HepG2 (cell line): ENCODE results near the gene OTUB2. TPM values are rescaled to one million over a fixed set of nuclear protein-coding genes. Genes with fewer than 3 reads are reported as not detected.
A peak's percentile ranks its signal among the peaks of the same experiment; 100 is the strongest.

Experiments
- ATAC-seq: fragments of 200-7000 bp; cut with Tn5 transposase; 3 replicates; pipeline ENCODE4 v1.9.1; 2020; ENCODE audit warnings: mild to moderate bottlenecking, moderate library complexity
- BruUV-seq: library from RNA; stranded (reverse); fragments of 400-500 nt; replicated peaks from 2 replicates; lab custom pipeline; 2021; lab: Mats Ljungman, UMichigan
- CTCF ChIA-PET: fragments of 300-600 bp; formaldehyde crosslinking; extraction: SDS; loops from one replicate; lab custom pipeline; 2021; ENCODE audit warnings: low total read pairs, inconsistent platforms, low intra/inter-chr PET ratio; lab: Yijun Ruan, JAX
- POLR2A ChIA-PET: fragments of 350-600 bp; sonication (Branson Sonifier 250); formaldehyde crosslinking; loops from one replicate; lab custom pipeline; 2020; ENCODE audit warnings: antibody characterized with exemption, inconsistent platforms; lab: Yijun Ruan, JAX
- DNase-seq: peaks from one replicate; pipeline ENCODE4 v3.0.0-alpha.2; 2015; ENCODE audit warnings: low spot score
- FAIRE-seq: peaks from 3 replicates; lab custom pipeline; 2011; peaks lifted over from hg19 to GRCh38; lab: Jason Lieb, UNC
- H2AFZ ChIP-seq: one replicate; pipeline ENCODE4 v1.6.1; 2011; ENCODE audit warnings: low read length, inconsistent platforms
- H3K27ac ChIP-seq: fragments of 300-600 bp; 3 replicates; pipeline ENCODE4 v1.8.0; 2011; ENCODE audit warnings: mixed run types, mild to moderate bottlenecking, mixed read lengths, low read length, inconsistent platforms; ENCODE audit not compliant: insufficient read depth; ENCODE audit errors: extremely low read length
- H3K27me3 ChIP-seq, 2 experiments: fragments of 200-600 bp in 1 of 2; 2 replicates in 1 of 2; 3 replicates in 1 of 2; pipeline versions ENCODE4 v1.6.0 to v1.8.0; 2011; ENCODE audit warnings: low read length in 2 of 2, mild to moderate bottlenecking in 2 of 2, moderate library complexity in 2 of 2, inconsistent platforms in 1 of 2; ENCODE audit not compliant: insufficient read depth in 2 of 2, control insufficient read depth in 1 of 2
- H3K36me3 ChIP-seq, 2 experiments: fragments of 200-600 bp in 1 of 2; replicated peaks in 1 of 2; 2 replicates in 1 of 2; 3 replicates in 1 of 2; pipeline versions ENCODE4 v1.5.1 to v1.8.0; 2011; ENCODE audit warnings: low read length in 2 of 2, inconsistent platforms in 1 of 2; ENCODE audit not compliant: insufficient read depth in 2 of 2, control insufficient read depth in 1 of 2
- H3K4me1 ChIP-seq: 2 replicates; pipeline ENCODE4 v1.5.1; 2012; ENCODE audit warnings: low read length, inconsistent platforms; ENCODE audit not compliant: insufficient read depth
- H3K4me2 ChIP-seq: 2 replicates; pipeline ENCODE4 v1.6.0; 2011; ENCODE audit warnings: low read depth, low read length, inconsistent platforms
- H3K4me3 ChIP-seq, 3 experiments: fragments of 200-600 bp in 1 of 3; sonication (generic), shearing (Covaris generic) in 1 of 3; replicated peaks in 1 of 3; 2 replicates each; pipeline ENCODE4 v1.5.1; 2011 to 2016; ENCODE audit warnings: low read length in 3 of 3, inconsistent platforms in 2 of 3, low read depth in 2 of 3, mild to moderate bottlenecking in 2 of 3, control low read depth in 1 of 3, mixed read lengths in 1 of 3; ENCODE audit not compliant: insufficient read depth in 1 of 3
- H3K79me2 ChIP-seq: one replicate; pipeline ENCODE4 v1.6.1; 2011; ENCODE audit warnings: low read length, inconsistent platforms; ENCODE audit not compliant: insufficient read depth
- H3K9ac ChIP-seq: 2 replicates; pipeline ENCODE4 v1.6.0; 2011; ENCODE audit warnings: mild to moderate bottlenecking, low read depth, low read length, inconsistent platforms; ENCODE audit not compliant: insufficient read depth
- H3K9me3 ChIP-seq: 2 replicates; pipeline ENCODE4 v1.5.1; 2012; ENCODE audit warnings: mild to moderate bottlenecking, low read length
- H4K20me1 ChIP-seq: 2 replicates; pipeline ENCODE4 v1.6.0; 2011; ENCODE audit warnings: inconsistent platforms, mild to moderate bottlenecking, low read length, moderate library complexity; ENCODE audit not compliant: insufficient read depth
- AKAP8 ChIP-seq: sonication (generic); formaldehyde crosslinking; IDR thresholded peaks from 2 replicates; pipeline ENCODE4 v1.5.1; 2020; ENCODE audit warnings: mild to moderate bottlenecking, missing genetic modification reagents
- IKZF1 ChIP-seq: fragments of 450-650 bp; IDR thresholded peaks from 2 replicates; pipeline ENCODE4 v1.7.1; 2016
- KDM5B ChIP-seq: sonication (generic); formaldehyde crosslinking; IDR thresholded peaks from 2 replicates; pipeline ENCODE4 v1.4.0; 2020; ENCODE audit warnings: missing genetic modification reagents, mild to moderate bottlenecking, borderline replicate concordance
- NCOA2 ChIP-seq: sonication (generic); formaldehyde crosslinking; IDR thresholded peaks from 2 replicates; pipeline ENCODE4 v1.8.0; 2022; ENCODE audit warnings: inconsistent platforms
- POLR2G ChIP-seq: fragments of 200-400 bp; formaldehyde crosslinking; IDR thresholded peaks from 2 replicates; pipeline ENCODE4 v1.6.1; 2018; ENCODE audit warnings: mild to moderate bottlenecking, low read depth, low read length, moderate library complexity
- SOX6 ChIP-seq, 2 experiments: fragments of 450-650 bp in 1 of 2; sonication (generic) in 1 of 2; formaldehyde crosslinking in 1 of 2; IDR thresholded peaks; 2 replicates each; pipeline versions ENCODE4 v1.4.0 to v1.6.1; 2017 to 2020; ENCODE audit warnings: antibody characterized with exemption in 1 of 2, mild to moderate bottlenecking in 1 of 2, missing genetic modification reagents in 1 of 2
- TAF15 ChIP-seq: fragments of 200-400 bp; formaldehyde crosslinking; IDR thresholded peaks from one replicate; pipeline ENCODE4 v1.6.1; 2018; ENCODE audit warnings: mild to moderate bottlenecking, low read depth, low read length; ENCODE audit not compliant: poor library complexity, severe bottlenecking
- TFDP2 ChIP-seq: sonication (generic); formaldehyde crosslinking; IDR thresholded peaks from 2 replicates; pipeline ENCODE4 v1.4.0; 2020; ENCODE audit warnings: missing genetic modification reagents
- TIGD3 ChIP-seq: sonication (generic); formaldehyde crosslinking; IDR thresholded peaks from 2 replicates; pipeline ENCODE4 v1.5.1; 2020; ENCODE audit warnings: mild to moderate bottlenecking, missing genetic modification reagents, borderline replicate concordance
- ZNF557 ChIP-seq: sonication (generic); formaldehyde crosslinking; IDR thresholded peaks from 2 replicates; pipeline ENCODE4 v1.4.0; 2020; ENCODE audit warnings: missing genetic modification reagents
- ZNF569 ChIP-seq: sonication (generic); formaldehyde crosslinking; IDR thresholded peaks from 2 replicates; pipeline ENCODE4 v1.5.0; 2020; ENCODE audit warnings: mild to moderate bottlenecking, missing genetic modification reagents, moderate library complexity, borderline replicate concordance
- ZNF746 ChIP-seq: sonication (generic); formaldehyde crosslinking; IDR thresholded peaks from 2 replicates; pipeline ENCODE4 v1.8.0; 2022; ENCODE audit warnings: mild to moderate bottlenecking, missing genetic modification reagents
- whole genome bisulfite sequencing: methylation state at CpG from one replicate; pipeline ENCODE4 v1.1.6; 2017; ENCODE audit warnings: low lambda C conversion rate; 5-methylcytosine and 5-hydroxymethylcytosine counted together
- in situ Hi-C: cut with HindIII; loops from 2 replicates; pipeline ENCODE4 v1.10.0; 2017; ENCODE audit warnings: low pct_unique_long_range_greater_than_20kb; ENCODE audit not compliant: extremely low pct_ligation_motif_present
- intact Hi-C: fragments of 100-400 bp; cut with micrococcal nuclease; formaldehyde crosslinking; loops from one replicate; pipeline ENCODE4 v1.10.0; 2022; ENCODE audit not compliant: unreplicated experiment
- polyA plus RNA-seq, 8 experiments: library from polyadenylated mRNA; depleted of rRNA in 3 of 8; stranded (reverse) in 7 of 8; unstranded in 1 of 8; fragments of >200 nt; fragmentation: Illumina TruSeq in 4 of 8; extraction: Trizol in 4 of 8; gene quantifications; 2 replicates each; pipeline versions ENCODE4 v1.2.1 to v1.2.3, GENCODE V29; 2011 to 2016; ENCODE audit warnings: low read depth in 4 of 8, missing spikeins in 1 of 8, mixed read lengths in 1 of 8; ENCODE audit not compliant: insufficient read depth in 1 of 8
- total RNA-seq, 5 experiments: library from RNA; depleted of rRNA; stranded (reverse); fragments of >200 nt; fragmentation: Illumina TruSeq; extraction: Trizol; gene quantifications; 2 replicates each; pipeline ENCODE4 v1.2.3, GENCODE V29; 2016; ENCODE audit warnings: low read depth in 1 of 5

OTUB2 gene
- total and polyA plus RNA-seq, 2 of the 13 experiments (the other 11 are each of a cell fraction or from before 2014, with no cell fraction given) = 2.2 to 2.4 TPM

- WGBS = 70% methylated on average over 2 of the region's 12 CpGs
- Histone ChIP-seq H3K79me2 (no peaks in the 10 kb centered on the region), H3K27me3 (no peaks in the 10 kb centered on the region), H3K4me1 (peaks cover 62% of the 10 kb centered on the region), H4K20me1 (no peaks in the 10 kb centered on the region), H3K36me3 (peaks cover 3 to 13% of the 10 kb centered on the region in 2 experiments; a peak in 4 of 5 replicates), H3K9me3 (no peaks in the 10 kb centered on the region)
- FAIRE-seq = no peak
- intact Hi-C loops = no loop called here
- POLR2A ChIA-PET = interaction anchor here (1.0 kb wide), 1 partner anchor 16 kb away, joined by 3 read pairs; no protein-coding TSS in a partner anchor
- peak; percentile 12 for ATAC-seq
- DNase-seq = no peak
- TF ChIP-seq IKZF1 (no peak), TAF15 (no peak), TFDP2 (no peak), ZNF569 (CRISPR knock-in tag) (no peak), POLR2G (no peak), AKAP8 (0 out of 2 replicates have a peak, but pooled peaks have one; percentile 40), SOX6 (IDR thresholded peaks at IDR 0.05) (no peak), SOX6 (CRISPR knock-in tag; IDR thresholded peaks at IDR 0.05) (0 out of 2 replicates have a peak, but pooled peaks have one; percentile 9), NCOA2 (CRISPR knock-in tag) (no peak), ZNF746 (CRISPR knock-in tag) (no peak), TIGD3 (CRISPR knock-in tag) (no peak), KDM5B (CRISPR knock-in tag) (0 out of 2 replicates have a peak, but pooled peaks have one; percentile 6), ZNF557 (CRISPR knock-in tag) (no peak)
- TF ChIP-seq, all 625 proteins: peak for 3
- CTCF ChIA-PET = no interaction called here
- no peak overlapping the region for H3K9ac ChIP-seq
- BruUV-seq = no TSS peak
- H3K27ac ChIP-seq = no peak overlapping the region
- H2AFZ ChIP-seq = no peak overlapping the region
- in situ Hi-C loops = no loop called here
- peak overlapping the region; percentile 37 for H3K4me2 ChIP-seq
- H3K4me3 ChIP-seq = peak overlapping the region in 1 of 3 experiments; percentile 1; a peak in 1 of 6 replicates
Measured at GRCh38 chr14:94042433-94043091, 16.4 kb downstream of the OTUB2 start.
